GM12878 (cell line): ENCODE measurements around the gene VGLL4. TPM values are rescaled to one million over a fixed set of nuclear protein-coding genes. Genes with fewer than 3 reads are reported as not detected.

Source experiments
- ATAC-seq: fragments of 200-7000 bp; cut with Tn5 transposase; 3 replicates; pipeline ENCODE4 v1.9.1; 2020; ENCODE audit warnings: mild to moderate bottlenecking, moderate library complexity
- BruUV-seq: library from RNA; stranded (reverse); fragments of 400-500 nt; replicated peaks from 2 replicates; lab custom pipeline; 2021; lab: Mats Ljungman, UMichigan
- CTCF ChIA-PET: fragments of 300-600 bp; sonication (Branson Sonifier 250); formaldehyde crosslinking; extraction: SDS; loops from one replicate; lab custom pipeline; 2021; ENCODE audit warnings: inconsistent platforms; lab: Yijun Ruan, JAX
- POLR2A ChIA-PET: fragments of 350-600 bp; formaldehyde crosslinking; extraction: SDS; loops from one replicate; lab custom pipeline; 2021; ENCODE audit warnings: inconsistent platforms; lab: Charles Lee
- RAD21 ChIA-PET: fragments of 300-600 bp; sonication (Branson Sonifier 250); formaldehyde crosslinking; loops from one replicate; lab custom pipeline; 2023; ENCODE audit warnings: antibody characterized with exemption; ENCODE audit not compliant: unreplicated experiment; lab: Charles Lee
- SMC1A ChIA-PET: fragments of 300-600 bp; sonication (Branson Sonifier 250); formaldehyde crosslinking; loops from one replicate; lab custom pipeline; 2023; ENCODE audit not compliant: unreplicated experiment, uncharacterized antibody; lab: Charles Lee
- DNase-seq: peaks from one replicate; pipeline ENCODE4 v3.0.0-alpha.2; 2011; ENCODE audit warnings: low read depth, low spot score
- FAIRE-seq: peaks from 3 replicates; lab custom pipeline; 2011; peaks lifted over from hg19 to GRCh38; lab: Jason Lieb, UNC
- H2AFZ ChIP-seq: 2 replicates; pipeline ENCODE4 v1.6.0; 2011; ENCODE audit warnings: low read depth, low read length, control low read depth; ENCODE audit not compliant: control insufficient read depth
- H3K27ac ChIP-seq: 2 replicates; pipeline ENCODE4 v1.5.1; 2011; ENCODE audit warnings: control low read depth; ENCODE audit not compliant: control insufficient read depth, insufficient read depth
- H3K27me3 ChIP-seq, 2 experiments: replicated peaks in 1 of 2; 2 replicates each; pipeline versions ENCODE4 v1.6.0 to v1.6.1; 2011; ENCODE audit warnings: low read length in 1 of 2; ENCODE audit not compliant: control insufficient read depth in 2 of 2, insufficient read depth in 2 of 2
- H3K36me3 ChIP-seq, 2 experiments: 2 replicates each; pipeline ENCODE4 v1.5.1; 2011; ENCODE audit warnings: low read length in 1 of 2; ENCODE audit not compliant: control insufficient read depth in 2 of 2, insufficient read depth in 2 of 2
- H3K4me1 ChIP-seq: 2 replicates; pipeline ENCODE4 v1.6.1; 2011; ENCODE audit warnings: mild to moderate bottlenecking, low read length, moderate library complexity, mixed read lengths; ENCODE audit not compliant: control insufficient read depth, insufficient read depth
- H3K4me2 ChIP-seq: 2 replicates; pipeline ENCODE4 v1.6.0; 2011; ENCODE audit warnings: control low read depth; ENCODE audit not compliant: control insufficient read depth, insufficient read depth
- H3K4me3 ChIP-seq: fragments of 200-600 bp; sonication (generic); 2 replicates; pipeline ENCODE4 v1.5.1; 2016
- H3K79me2 ChIP-seq: 2 replicates; pipeline ENCODE4 v1.6.0; 2011; ENCODE audit warnings: low read length; ENCODE audit not compliant: control insufficient read depth, insufficient read depth
- H3K9ac ChIP-seq: 2 replicates; pipeline ENCODE4 v1.8.0; 2011; ENCODE audit warnings: low read length, control low read depth, mixed read lengths; ENCODE audit not compliant: control insufficient read depth, insufficient read depth
- H3K9me3 ChIP-seq: replicated peaks from 3 replicates; pipeline ENCODE4 v1.5.1; 2011; ENCODE audit warnings: mild to moderate bottlenecking, low read length; ENCODE audit not compliant: control insufficient read depth, insufficient read depth
- H4K20me1 ChIP-seq: 2 replicates; pipeline ENCODE4 v1.6.0; 2011; ENCODE audit not compliant: control insufficient read depth, insufficient read depth
- CEBPB ChIP-seq, 2 experiments: fragments of 150-350 bp in 1 of 2; IDR thresholded peaks; 2 replicates each; pipeline ENCODE4 v1.6.1; 2012 to 2014; ENCODE audit warnings: low read depth in 2 of 2, low read length in 2 of 2, borderline replicate concordance in 1 of 2, inconsistent platforms in 1 of 2
- EED ChIP-seq: sonication (generic); IDR thresholded peaks from 2 replicates; pipeline ENCODE4 v1.6.1; 2016; ENCODE audit warnings: antibody characterized with exemption, low read depth
- HDAC2 ChIP-seq: fragments of 200-600 bp; sonication (generic); IDR thresholded peaks from 2 replicates; pipeline ENCODE4 v1.6.1; 2017
- JUND ChIP-seq: IDR thresholded peaks from 2 replicates; pipeline ENCODE4 v1.6.1; 2012; ENCODE audit warnings: low read depth, mild to moderate bottlenecking, low read length, improper control_type of control experiment, moderate library complexity
- NFYB ChIP-seq: IDR thresholded peaks from 2 replicates; pipeline ENCODE4 v1.6.1; 2011; ENCODE audit warnings: low read depth, mild to moderate bottlenecking, low read length, improper control_type of control experiment, moderate library complexity; ENCODE audit not compliant: insufficient read depth
- POLR2A ChIP-seq: IDR thresholded peaks from 2 replicates; pipeline ENCODE4 v1.6.1; 2011; ENCODE audit warnings: low read depth, mild to moderate bottlenecking, low read length
- POLR2AphosphoS2 ChIP-seq: IDR thresholded peaks from 2 replicates; pipeline ENCODE4 v1.6.1; 2011; ENCODE audit warnings: low read depth, mild to moderate bottlenecking, low read length, improper control_type of control experiment, moderate library complexity
- RCOR1 ChIP-seq: conservative IDR thresholded peaks from 2 replicates; pipeline ENCODE4 v1.6.1; 2012; ENCODE audit warnings: low read depth, low read length, improper control_type of control experiment
- RELB ChIP-seq: fragments of 450-650 bp; IDR thresholded peaks from 2 replicates; pipeline ENCODE4 v1.6.1; 2017; ENCODE audit warnings: low read depth, mild to moderate bottlenecking, moderate library complexity
- RUNX3 ChIP-seq: IDR thresholded peaks from 2 replicates; pipeline ENCODE4 v1.6.1; 2012; ENCODE audit warnings: low read length, inconsistent platforms
- SPI1 ChIP-seq: IDR thresholded peaks from 2 replicates; pipeline ENCODE4 v1.6.1; 2011; ENCODE audit warnings: low read depth, mild to moderate bottlenecking, low read length, moderate library complexity, borderline replicate concordance; ENCODE audit not compliant: insufficient read depth
- SUZ12 ChIP-seq: fragments of 200-600 bp; sonication (generic); IDR thresholded peaks from one replicate; pipeline ENCODE4 v1.6.1; 2018; ENCODE audit warnings: antibody characterized with exemption, mild to moderate bottlenecking; ENCODE audit not compliant: unreplicated experiment
- TARDBP ChIP-seq: IDR thresholded peaks from 2 replicates; pipeline ENCODE4 v1.6.1; 2016; ENCODE audit warnings: borderline replicate concordance
- ZBED1 ChIP-seq: IDR thresholded peaks from 2 replicates; pipeline ENCODE4 v1.6.1; 2016; ENCODE audit warnings: borderline replicate concordance
- WGBS: methylation state at CpG from one replicate; pipeline ENCODE4 v1.1.6; 2016; ENCODE audit warnings: low lambda C conversion rate; ENCODE audit not compliant: insufficient replicate concordance, insufficient coverage; ENCODE audit errors: missing lambda C conversion rate; 5-methylcytosine and 5-hydroxymethylcytosine counted together
- in situ Hi-C: fragments of 300-500 bp; cut with MboI; formaldehyde crosslinking; loops from 9 replicates; pipeline ENCODE4 v1.14.3; 2018; ENCODE audit warnings: mixed read lengths
- intact Hi-C: fragments of 100-400 bp; cut with micrococcal nuclease; formaldehyde crosslinking; loops from one replicate; pipeline ENCODE4 v1.14.2; 2022; ENCODE audit not compliant: unreplicated experiment
- polyA plus RNA-seq, 11 experiments: library from polyadenylated mRNA; depleted of rRNA in 4 of 11; unstranded in 6 of 11; stranded (reverse) in 5 of 11; fragments of >200 nt; fragmentation: Nextera tagmentation in 4 of 11; fragmentation: Illumina TruSeq in 1 of 11; extraction: Ambion mirVana in 4 of 11; extraction: Trizol in 1 of 11; gene quantifications; 1 replicate in 1 of 11; 2 replicates in 10 of 11; pipeline versions ENCODE4 v1.2.1 to v1.2.3, GENCODE V29; 2011 to 2016; ENCODE audit warnings: inconsistent platforms in 2 of 11, missing spikeins in 2 of 11, low read depth in 1 of 11
- total RNA-seq, 4 experiments: library from RNA; depleted of rRNA in 3 of 4; stranded (reverse); fragments of >200 nt in 3 of 4; fragmentation: Illumina TruSeq in 1 of 4; extraction: Trizol in 1 of 4; gene quantifications; 2 replicates each; pipeline versions ENCODE4 v1.2.1 to v1.2.3, GENCODE V29; 2013 to 2021
- TF ChIP-seq, protein P1 (sequence below): fragments of 450-650 bp; IDR thresholded peaks from 2 replicates; pipeline ENCODE4 v1.6.1; 2016; ENCODE audit warnings: mild to moderate bottlenecking
- TF ChIP-seq, protein P2 (sequence below): fragments of 450-650 bp; IDR thresholded peaks from 2 replicates; pipeline ENCODE4 v1.6.1; 2014; ENCODE audit warnings: mild to moderate bottlenecking
- TF ChIP-seq, protein P3 (sequence below): fragments of 450-650 bp; IDR thresholded peaks from 2 replicates; pipeline ENCODE4 v1.6.1; 2017; ENCODE audit warnings: mild to moderate bottlenecking, low read depth, inconsistent platforms; ENCODE audit not compliant: poor library complexity, severe bottlenecking

Gene VGLL4
- total and polyA plus RNA-seq, 10 of the 15 experiments (the other 5 are each of a cell fraction or from before 2014, with no cell fraction given) = 0.44 to 38.1 (median 16.1) TPM

- Histone ChIP-seq H3K4me1 (peaks cover 31% of the 10 kb centered on the region), H3K4me2 (peak overlapping the region; percentile 80), H3K9ac (no peak overlapping the region), H4K20me1 (no peaks in the 10 kb centered on the region; the same call in 1 of the 2 replicates), H3K79me2 (peaks cover 92% of the 10 kb centered on the region), H3K36me3 (no peaks in the 10 kb centered on the region; a peak in 1 of 4 replicates), H3K4me3 (peak overlapping the region; percentile 38; the same call in 1 of the 2 replicates), H3K9me3 (peaks cover 2% of the 10 kb centered on the region; the same call in 1 of the 3 replicates), H3K27ac (peak overlapping the region; percentile 68; the same call in 1 of the 2 replicates), H2AFZ (no peak overlapping the region), H3K27me3 (no peaks in the 10 kb centered on the region)
- BruUV-seq = no TSS peak
- DNase-seq (peak; percentile 72), FAIRE-seq (peak; percentile 77), ATAC-seq (peak; percentile 84)
- SMC1A ChIA-PET = interaction anchor here (0.8 to 5.8 kb wide), 12 partner anchors 9 to 247 kb away, joined by 3 to 55 read pairs (median 8); partner anchors contain the start of gene VGLL4
- POLR2A ChIA-PET = interaction anchor here (0.5 to 3.6 kb wide), 11 partner anchors 9 to 336 kb away, joined by 3 to 19 read pairs (median 4); partner anchors contain the start of gene VGLL4
- in situ Hi-C loops = no loop called here
- WGBS = 2% methylated on average over 2 of the region's 2 CpGs
- intact Hi-C loops = loop anchor here (2.0 kb wide), 1 partner anchor 23 kb away; no protein-coding TSS in a partner anchor
- RAD21 ChIA-PET = interaction anchor here (0.9 to 2.2 kb wide), 7 partner anchors 10 to 69 kb away, joined by 3 to 8 read pairs (median 7); no protein-coding TSS in a partner anchor
- CTCF ChIA-PET = interaction anchor here (0.7 to 2.9 kb wide), 5 partner anchors 10 to 23 kb away, joined by 4 to 9 read pairs (median 4); partner anchors contain the start of gene VGLL4
- peak; percentile 93 for TF ChIP-seq ZBED1
- peak in 1 of 2 experiments; percentile 94; a peak in 1 of 4 replicates for TF ChIP-seq CEBPB (IDR thresholded peaks at IDR 0.05; ENCODE audit: borderline replicate concordance in 1 of 2, low read depth in 2 of 2, low read length in 2 of 2)
- peak; percentile 100 for TF ChIP-seq RUNX3
- TF ChIP-seq TARDBP = 0 out of 2 replicates have a peak, but pooled peaks have one; percentile 38
- peak; percentile 91 for TF ChIP-seq RELB
- TF ChIP-seq EED = peak; percentile 94; the same call in 1 of the 2 replicates
- no peak for TF ChIP-seq SUZ12
- no peak for TF ChIP-seq POLR2AphosphoS2
- no peak for TF ChIP-seq NFYB
- no peak for TF ChIP-seq RCOR1
- TF ChIP-seq, protein P1, sequence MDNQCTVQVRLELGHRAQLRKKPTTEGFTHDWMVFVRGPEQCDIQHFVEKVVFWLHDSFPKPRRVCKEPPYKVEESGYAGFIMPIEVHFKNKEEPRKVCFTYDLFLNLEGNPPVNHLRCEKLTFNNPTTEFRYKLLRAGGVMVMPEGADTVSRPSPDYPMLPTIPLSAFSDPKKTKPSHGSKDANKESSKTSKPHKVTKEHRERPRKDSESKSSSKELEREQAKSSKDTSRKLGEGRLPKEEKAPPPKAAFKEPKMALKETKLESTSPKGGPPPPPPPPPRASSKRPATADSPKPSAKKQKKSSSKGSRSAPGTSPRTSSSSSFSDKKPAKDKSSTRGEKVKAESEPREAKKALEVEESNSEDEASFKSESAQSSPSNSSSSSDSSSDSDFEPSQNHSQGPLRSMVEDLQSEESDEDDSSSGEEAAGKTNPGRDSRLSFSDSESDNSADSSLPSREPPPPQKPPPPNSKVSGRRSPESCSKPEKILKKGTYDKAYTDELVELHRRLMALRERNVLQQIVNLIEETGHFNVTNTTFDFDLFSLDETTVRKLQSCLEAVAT = 0 out of 2 replicates have a peak, but pooled peaks have one; percentile 59
- no peak for TF ChIP-seq HDAC2
- peak; percentile 32; the same call in 1 of the 2 replicates for TF ChIP-seq SPI1
- TF ChIP-seq JUND = peak; percentile 62; the same call in 1 of the 2 replicates
- TF ChIP-seq, protein P2, sequence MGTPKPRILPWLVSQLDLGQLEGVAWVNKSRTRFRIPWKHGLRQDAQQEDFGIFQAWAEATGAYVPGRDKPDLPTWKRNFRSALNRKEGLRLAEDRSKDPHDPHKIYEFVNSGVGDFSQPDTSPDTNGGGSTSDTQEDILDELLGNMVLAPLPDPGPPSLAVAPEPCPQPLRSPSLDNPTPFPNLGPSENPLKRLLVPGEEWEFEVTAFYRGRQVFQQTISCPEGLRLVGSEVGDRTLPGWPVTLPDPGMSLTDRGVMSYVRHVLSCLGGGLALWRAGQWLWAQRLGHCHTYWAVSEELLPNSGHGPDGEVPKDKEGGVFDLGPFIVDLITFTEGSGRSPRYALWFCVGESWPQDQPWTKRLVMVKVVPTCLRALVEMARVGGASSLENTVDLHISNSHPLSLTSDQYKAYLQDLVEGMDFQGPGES = no peak
- TF ChIP-seq, protein P3, sequence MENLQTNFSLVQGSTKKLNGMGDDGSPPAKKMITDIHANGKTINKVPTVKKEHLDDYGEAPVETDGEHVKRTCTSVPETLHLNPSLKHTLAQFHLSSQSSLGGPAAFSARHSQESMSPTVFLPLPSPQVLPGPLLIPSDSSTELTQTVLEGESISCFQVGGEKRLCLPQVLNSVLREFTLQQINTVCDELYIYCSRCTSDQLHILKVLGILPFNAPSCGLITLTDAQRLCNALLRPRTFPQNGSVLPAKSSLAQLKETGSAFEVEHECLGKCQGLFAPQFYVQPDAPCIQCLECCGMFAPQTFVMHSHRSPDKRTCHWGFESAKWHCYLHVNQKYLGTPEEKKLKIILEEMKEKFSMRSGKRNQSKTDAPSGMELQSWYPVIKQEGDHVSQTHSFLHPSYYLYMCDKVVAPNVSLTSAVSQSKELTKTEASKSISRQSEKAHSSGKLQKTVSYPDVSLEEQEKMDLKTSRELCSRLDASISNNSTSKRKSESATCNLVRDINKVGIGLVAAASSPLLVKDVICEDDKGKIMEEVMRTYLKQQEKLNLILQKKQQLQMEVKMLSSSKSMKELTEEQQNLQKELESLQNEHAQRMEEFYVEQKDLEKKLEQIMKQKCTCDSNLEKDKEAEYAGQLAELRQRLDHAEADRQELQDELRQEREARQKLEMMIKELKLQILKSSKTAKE = peak; percentile 89
- no peak for TF ChIP-seq POLR2A
Measured at GRCh38 chr3:11626084-11626463, 17.6 kb downstream of the VGLL4 start.
